Dermis lymphatic vessel endothelial cell (primary cell): ENCODE results near the gene SMIM21. TPM values are rescaled to one million over a fixed set of nuclear protein-coding genes. Genes with fewer than 3 reads are reported as not detected.

ENCODE experiments used
- total RNA-seq: library from RNA; depleted of rRNA; stranded (reverse); fragments of >200 nt; gene quantifications from 2 replicates; pipeline ENCODE4 v1.2.1, GENCODE V29; 2014

SMIM21 gene
- total RNA-seq, result not detected in 2 replicates

DNA sequence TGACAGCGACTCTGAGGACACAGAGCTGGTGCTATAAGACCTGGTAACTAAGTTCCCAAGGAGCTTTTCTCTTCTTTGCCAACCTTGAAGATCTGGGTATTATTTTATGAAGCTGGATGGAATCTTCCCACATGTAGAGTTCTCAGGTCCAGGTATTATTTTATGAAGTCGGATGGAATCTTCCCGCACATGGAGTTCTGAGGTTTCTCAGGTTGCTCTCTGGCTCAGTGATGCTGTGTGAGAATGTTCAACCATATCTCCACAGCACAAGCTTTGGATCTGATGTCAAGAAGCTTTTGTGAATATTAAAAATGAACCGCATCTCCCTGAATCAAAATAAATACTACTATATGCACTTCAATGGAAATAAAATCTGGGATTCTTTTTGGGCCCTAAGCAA, at the start of gene SMIM21:
TSS of gene SMIM21 (minus strand) at position 101 of the 400 bp plus-strand sequence. CDS start 140 bp downstream, outside the sequence.

Other genes starting within 250 kb of the SMIM21 start
- 12.6 and 13.2 TPM in 2 replicates for gene PTGR3, start 218.6 kb downstream of the SMIM21 start, total RNA-seq
- gene TSHZ1, start 216.9 kb downstream of the SMIM21 start, total RNA-seq, result 9.4 and 14.7 TPM in 2 replicates